Ovary (tissue), 9 donors: ENCODE results near the gene IQSEC1. TPM values are rescaled to one million over a fixed set of nuclear protein-coding genes. Genes with fewer than 3 reads are reported as not detected.

ENCODE experiments used
- DNase-seq, 5 donors: peaks; one replicate each; pipeline ENCODE4 v3.0.0-alpha.2; 2019 to 2020
- H3K27ac ChIP-seq, 2 donors: fragments of 200-600 bp; one replicate each; pipeline versions ENCODE4 v1.5.1 to v1.8.0; 2019 to 2022
- H3K27me3 ChIP-seq: fragments of 200-600 bp; one replicate; pipeline ENCODE4 v1.8.0; 2022
- H3K36me3 ChIP-seq: fragments of 200-600 bp; sonication (generic); one replicate; pipeline ENCODE4 v1.5.1; 2019
- H3K4me1 ChIP-seq: one replicate; pipeline ENCODE4 v1.8.1; 2013; ENCODE audit warnings: mild to moderate bottlenecking, moderate library complexity; ENCODE audit not compliant: insufficient read depth
- H3K4me3 ChIP-seq: fragments of 200-600 bp; sonication (generic); one replicate; pipeline ENCODE4 v1.5.1; 2017
- H3K9me3 ChIP-seq, 2 donors: fragments of 200-600 bp in 1 of 2; sonication (generic) in 1 of 2; one replicate each; pipeline versions ENCODE4 v1.5.1 to v1.8.1; 2013 to 2019; ENCODE audit warnings: mild to moderate bottlenecking in 1 of 2, moderate library complexity in 1 of 2
- EP300 ChIP-seq: sonication (generic); formaldehyde crosslinking; IDR thresholded peaks from one replicate; pipeline ENCODE4 v1.6.1; 2017; ENCODE audit warnings: antibody characterized with exemption
- POLR2A ChIP-seq: fragments of 450-650 bp; IDR thresholded peaks from one replicate; pipeline ENCODE4 v1.6.1; 2017; ENCODE audit warnings: antibody characterized with exemption, mild to moderate bottlenecking, moderate library complexity
- WGBS, 3 donors: extraction: QIAGEN DNeasy Blood & Tissue Kit in 1 of 3; methylation state at CpG; one replicate each; pipeline versions ENCODE4 v1.1.5 to v1.1.7; 2013 to 2017; 5-methylcytosine and 5-hydroxymethylcytosine counted together
- intact Hi-C, 4 donors: fragments of 100-400 bp; cut with DNase I; formaldehyde crosslinking; loops; one replicate each; pipeline versions ENCODE4 v1.11.0 to v1.15.1; 2022 to 2023
- polyA plus RNA-seq, 2 donors: library from polyadenylated mRNA; stranded (reverse); fragments of 200-250 nt in 1 of 2; fragments of 350-450 nt in 1 of 2; fragmentation: Illumina TruSeq in 1 of 2; extraction: RNeasy Lipid Tissue Mini Kit (QIAGEN cat#74804) in 1 of 2; gene quantifications; one replicate each; pipeline ENCODE4 v1.2.3, GENCODE V29; 2013 to 2014
- total RNA-seq, 7 donors: library from RNA; depleted of rRNA in 2 of 7; stranded (reverse); fragments of >200 nt in 2 of 7; fragmentation: NEBNext Ultra II Directional in 3 of 7; extraction: Animal tissue kit (Norgen Biotek cat#: 25700) in 3 of 7; gene quantifications; one replicate each; pipeline versions ENCODE4 v1.1.0 to v1.2.4, GENCODE V29; 2016 to 2023
- TF ChIP-seq, protein P1 (sequence below), 3 donors: fragments of 450-650 bp in 2 of 3; fragments of 200-600 bp in 1 of 3; IDR thresholded peaks; one replicate each; pipeline versions ENCODE4 v1.5.1 to v1.8.0; 2016 to 2022; ENCODE audit warnings: antibody characterized with exemption in 3 of 3, mild to moderate bottlenecking in 1 of 3
- donor health status: DM: no; HTN: no; CAD: no; lungs with moderate emphysema.
- donor health status: DM: no; HTN: no; CAD: no.
- donor health status: Bipolar disorder and iron deficiency.
- donor health status: DM: yes; HTN: yes; CAD: no.
- donor health status: DM: no; HTN: no; CAD: no.
- donor health status: DM: yes; HTN: yes; CAD: no.

Gene IQSEC1
- total and polyA plus RNA-seq, 9 donors, result 20.9 to 55.4 (median 45.1) TPM

DNA sequence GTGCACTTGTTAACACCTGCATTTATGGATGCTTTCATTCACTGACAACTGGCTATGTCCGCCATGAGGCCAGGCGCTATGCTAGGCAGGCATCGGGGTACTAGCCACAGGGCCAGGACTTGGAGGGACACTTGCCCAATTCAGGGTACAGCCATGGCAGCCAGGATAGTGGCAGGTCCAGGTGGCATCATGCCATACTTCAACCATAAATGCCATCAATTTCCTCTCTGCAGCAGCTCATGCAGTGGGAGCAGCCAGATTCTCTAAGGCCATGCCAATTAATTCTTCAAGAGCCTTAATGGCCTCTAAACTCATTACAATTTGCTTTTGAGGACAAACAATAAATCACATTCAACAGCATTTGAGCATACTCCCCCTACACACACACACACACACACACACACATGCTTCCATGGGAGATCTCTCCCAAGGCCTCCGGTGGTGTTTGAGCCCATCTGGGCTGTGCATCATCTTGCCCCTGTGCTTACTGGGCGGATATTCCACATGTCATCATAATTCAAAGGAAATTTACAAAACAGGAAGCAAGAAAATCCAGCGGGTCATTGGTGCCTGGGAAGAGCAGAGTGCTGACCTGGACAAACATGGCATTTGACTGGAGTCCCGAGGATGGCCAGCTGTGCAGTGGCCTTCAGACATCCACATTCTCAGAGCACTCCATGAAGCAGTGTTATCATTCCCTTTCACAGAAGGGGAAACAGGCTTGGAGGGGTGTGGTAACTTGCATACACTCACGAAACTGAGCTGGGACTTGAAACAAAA lies 109.1 kb downstream of the IQSEC1 start:
- peak; percentile 49 to 64 (median 59) for DNase-seq
- 27 to 40% (median 31%) methylated on average over 8 of the region's 8 CpGs for WGBS, 3 donors
- no peak for TF ChIP-seq POLR2A
- no peak for TF ChIP-seq EP300
- TF ChIP-seq, protein P1, sequence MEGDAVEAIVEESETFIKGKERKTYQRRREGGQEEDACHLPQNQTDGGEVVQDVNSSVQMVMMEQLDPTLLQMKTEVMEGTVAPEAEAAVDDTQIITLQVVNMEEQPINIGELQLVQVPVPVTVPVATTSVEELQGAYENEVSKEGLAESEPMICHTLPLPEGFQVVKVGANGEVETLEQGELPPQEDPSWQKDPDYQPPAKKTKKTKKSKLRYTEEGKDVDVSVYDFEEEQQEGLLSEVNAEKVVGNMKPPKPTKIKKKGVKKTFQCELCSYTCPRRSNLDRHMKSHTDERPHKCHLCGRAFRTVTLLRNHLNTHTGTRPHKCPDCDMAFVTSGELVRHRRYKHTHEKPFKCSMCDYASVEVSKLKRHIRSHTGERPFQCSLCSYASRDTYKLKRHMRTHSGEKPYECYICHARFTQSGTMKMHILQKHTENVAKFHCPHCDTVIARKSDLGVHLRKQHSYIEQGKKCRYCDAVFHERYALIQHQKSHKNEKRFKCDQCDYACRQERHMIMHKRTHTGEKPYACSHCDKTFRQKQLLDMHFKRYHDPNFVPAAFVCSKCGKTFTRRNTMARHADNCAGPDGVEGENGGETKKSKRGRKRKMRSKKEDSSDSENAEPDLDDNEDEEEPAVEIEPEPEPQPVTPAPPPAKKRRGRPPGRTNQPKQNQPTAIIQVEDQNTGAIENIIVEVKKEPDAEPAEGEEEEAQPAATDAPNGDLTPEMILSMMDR (IDR thresholded peaks at IDR 0.05), result no peak

DNA sequence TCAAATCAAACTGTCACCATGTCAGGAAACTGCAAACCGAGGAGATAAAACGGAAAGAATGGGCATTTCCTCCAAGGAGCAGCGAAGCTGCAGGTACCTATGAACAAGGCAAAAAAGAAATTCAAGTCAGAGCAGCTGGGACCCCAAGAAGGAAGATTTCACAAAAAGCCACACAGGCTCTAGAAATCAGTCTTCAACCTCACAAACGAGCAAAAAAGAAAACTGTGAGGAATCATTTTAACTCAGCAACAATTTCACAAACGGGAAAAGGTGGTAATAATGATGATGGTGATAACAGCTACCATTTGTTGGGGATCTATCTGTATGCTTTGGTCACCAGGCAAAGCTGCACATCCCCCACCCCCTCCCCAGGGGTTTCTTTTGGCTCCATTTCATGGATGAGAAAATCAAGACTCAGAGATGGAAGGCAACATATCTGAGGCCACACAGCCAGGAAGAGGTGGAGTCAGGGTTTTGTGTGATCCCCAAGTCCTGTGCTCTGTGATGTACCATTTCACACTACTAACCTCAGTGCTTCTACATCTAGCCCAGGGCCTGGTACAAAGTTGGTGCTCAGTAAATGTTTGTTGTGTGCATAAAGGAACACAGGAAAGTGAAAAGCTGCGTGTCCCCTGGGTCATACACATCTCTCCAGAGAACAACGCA lies 109.9 kb downstream of the IQSEC1 start:
- H3K4me1 ChIP-seq, result peaks cover 56% of the 10 kb centered on the region
- no peaks in the 10 kb centered on the region for H3K27me3 ChIP-seq
- 57 to 60% (median 58%) methylated on average over 7 of the region's 7 CpGs for WGBS, 3 donors
- TF ChIP-seq POLR2A (no peak), EP300 (no peak)
- TF ChIP-seq, protein P1 (IDR thresholded peaks at IDR 0.05), result no peak
- H3K9me3 ChIP-seq, result no peaks in the 10 kb centered on the region
- H3K27ac ChIP-seq, result no peak overlapping the region
- DNase-seq, result no peak
- intact Hi-C loops, result no loop called here
- no peaks in the 10 kb centered on the region for H3K36me3 ChIP-seq
- no peak overlapping the region for H3K4me3 ChIP-seq

More for the DNA sequence above, 109.1 kb downstream of the IQSEC1 start:
- intact Hi-C loops, result no loop called here
- no peaks in the 10 kb centered on the region for H3K36me3 ChIP-seq
- H3K27me3 ChIP-seq, result no peaks in the 10 kb centered on the region
- H3K27ac ChIP-seq, result no peak overlapping the region
- H3K4me3 ChIP-seq, result no peak overlapping the region
- no peaks in the 10 kb centered on the region for H3K9me3 ChIP-seq
- H3K4me1 ChIP-seq, result peaks cover 50% of the 10 kb centered on the region

DNA sequence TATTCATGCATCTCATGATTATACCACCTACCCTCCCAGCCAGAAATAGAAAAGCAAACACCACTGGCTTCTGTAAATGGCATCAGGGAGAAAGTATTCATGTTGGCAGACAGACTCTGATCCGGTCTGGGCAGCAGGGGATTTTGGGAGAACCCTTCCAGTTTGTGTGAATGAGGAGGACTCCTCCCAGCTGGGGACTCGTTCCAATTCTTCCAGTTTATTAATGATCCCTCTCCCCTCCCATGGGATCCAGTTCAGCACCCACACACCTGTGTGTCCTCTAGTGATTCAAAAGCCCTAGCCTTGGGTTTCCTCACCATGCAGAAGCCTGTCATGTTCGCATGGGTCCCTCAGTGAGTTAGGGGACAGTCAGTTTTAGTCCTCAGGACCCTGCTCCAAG lies 110.9 kb downstream of the IQSEC1 start:
- intact Hi-C loops, result no loop called here
- H3K36me3 ChIP-seq, result no peaks in the 10 kb centered on the region
- H3K9me3 ChIP-seq, result no peaks in the 10 kb centered on the region
- no peak overlapping the region for H3K4me3 ChIP-seq
- peaks cover 61% of the 10 kb centered on the region for H3K4me1 ChIP-seq
- TF ChIP-seq POLR2A, result no peak
- TF ChIP-seq, protein P1 (IDR thresholded peaks at IDR 0.05), result no peak
- no peak for TF ChIP-seq EP300
- H3K27me3 ChIP-seq, result no peaks in the 10 kb centered on the region
- DNase-seq, result no peak
- H3K27ac ChIP-seq, result no peak overlapping the region
- WGBS, 3 donors, result 61 to 72% (median 63%) methylated on average over 3 of the region's 3 CpGs

DNA sequence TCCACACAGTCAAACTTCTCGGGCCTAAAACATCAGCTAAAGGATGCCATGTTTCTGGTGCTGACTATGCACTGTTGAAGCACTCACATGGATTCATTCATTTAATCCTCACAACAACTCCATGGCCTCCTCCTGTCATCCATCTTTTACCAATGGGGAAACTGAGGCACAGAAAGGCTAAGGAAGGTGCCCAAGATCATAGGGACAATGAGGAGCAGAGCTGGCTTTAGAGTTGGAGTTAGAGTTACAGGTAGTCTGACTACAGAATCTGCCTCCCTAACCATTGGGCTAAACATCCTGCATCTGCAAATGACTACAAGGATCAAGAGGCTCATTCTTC lies 111.6 kb downstream of the IQSEC1 start:
- TF ChIP-seq, protein P1 (IDR thresholded peaks at IDR 0.05), result no peak
- TF ChIP-seq EP300, result no peak
- WGBS, 3 donors, result 71 to 82% (median 74%) methylated on average over 1 of the region's 1 CpG
- no peak overlapping the region for H3K27ac ChIP-seq

More for the DNA sequence above, 111.6 kb downstream of the IQSEC1 start:
- no peaks in the 10 kb centered on the region for H3K27me3 ChIP-seq
- intact Hi-C loops, result no loop called here
- no peak overlapping the region for H3K4me3 ChIP-seq
- no peaks in the 10 kb centered on the region for H3K9me3 ChIP-seq
- DNase-seq, result no peak
- H3K4me1 ChIP-seq, result peaks cover 65% of the 10 kb centered on the region
- H3K36me3 ChIP-seq, result no peaks in the 10 kb centered on the region
